Measurements from ENCODE around the gene UNC5C.

GRCh38 chr4:95217197-95217596, 331.6 kb downstream of the UNC5C start:
- no peak for TF ChIP-seq REST (IDR thresholded peaks at IDR 0.05; ENCODE audit: insufficient read depth in 1 of 2, low read depth in 2 of 2, low read length in 1 of 2)
- no peak for TF ChIP-seq CTCF (IDR thresholded peaks at IDR 0.05)
- no peak for TF ChIP-seq POLR2AphosphoS5 (IDR thresholded peaks at IDR 0.05; ENCODE audit: low read depth, low read length)
- TF ChIP-seq SIN3A (IDR thresholded peaks at IDR 0.05; ENCODE audit: borderline replicate concordance, insufficient read depth, low read depth, low read length), result no peak
- TF ChIP-seq TCF7L2 (IDR thresholded peaks at IDR 0.05; ENCODE audit: low read depth, low read length), result no peak

Data from Panc1 (cell line).